Right lobe of liver (tissue), 4 donors: ENCODE measurements around the gene NDUFB2.

Experiments
- POLR2A ChIP-seq: fragments of 450-650 bp; IDR thresholded peaks from one replicate; pipeline ENCODE4 v1.6.1; 2017; ENCODE audit warnings: antibody characterized with exemption, mild to moderate bottlenecking
- TF ChIP-seq, protein P1 (sequence below), 4 donors: fragments of 200-600 bp in 3 of 4; fragments of 450-650 bp in 1 of 4; IDR thresholded peaks; one replicate each; pipeline versions ENCODE4 v1.5.1 to v1.8.0; 2016 to 2022; ENCODE audit warnings: antibody characterized with exemption in 4 of 4, mild to moderate bottlenecking in 2 of 4
- donor health status: DM: no; HTN: no; CAD: no.
- donor health status: DM: no; HTN: no; CAD: no.
- donor health status: DM: no; HTN: yes; CAD: no.

GRCh38 chr7:140646931-140647647 lies 49.4 kb upstream of the NDUFB2 start:
- TF ChIP-seq, protein P1, sequence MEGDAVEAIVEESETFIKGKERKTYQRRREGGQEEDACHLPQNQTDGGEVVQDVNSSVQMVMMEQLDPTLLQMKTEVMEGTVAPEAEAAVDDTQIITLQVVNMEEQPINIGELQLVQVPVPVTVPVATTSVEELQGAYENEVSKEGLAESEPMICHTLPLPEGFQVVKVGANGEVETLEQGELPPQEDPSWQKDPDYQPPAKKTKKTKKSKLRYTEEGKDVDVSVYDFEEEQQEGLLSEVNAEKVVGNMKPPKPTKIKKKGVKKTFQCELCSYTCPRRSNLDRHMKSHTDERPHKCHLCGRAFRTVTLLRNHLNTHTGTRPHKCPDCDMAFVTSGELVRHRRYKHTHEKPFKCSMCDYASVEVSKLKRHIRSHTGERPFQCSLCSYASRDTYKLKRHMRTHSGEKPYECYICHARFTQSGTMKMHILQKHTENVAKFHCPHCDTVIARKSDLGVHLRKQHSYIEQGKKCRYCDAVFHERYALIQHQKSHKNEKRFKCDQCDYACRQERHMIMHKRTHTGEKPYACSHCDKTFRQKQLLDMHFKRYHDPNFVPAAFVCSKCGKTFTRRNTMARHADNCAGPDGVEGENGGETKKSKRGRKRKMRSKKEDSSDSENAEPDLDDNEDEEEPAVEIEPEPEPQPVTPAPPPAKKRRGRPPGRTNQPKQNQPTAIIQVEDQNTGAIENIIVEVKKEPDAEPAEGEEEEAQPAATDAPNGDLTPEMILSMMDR (IDR thresholded peaks at IDR 0.05), result peak in 3 of 4 donors; percentile 36 to 48 (median 38)
- TF ChIP-seq POLR2A, result no peak
